SU-DHL-6 (cell line): ENCODE measurements around the gene STX18.

Experiments
- EZH2phosphoT487 ChIP-seq: fragments of 200-600 bp; sonication (generic), shearing (Covaris generic); conservative IDR thresholded peaks from 2 replicates; pipeline ENCODE4 v1.6.1; 2018; ENCODE audit warnings: mild to moderate bottlenecking, antibody characterized with exemption, low read length, moderate library complexity, mixed read lengths
- TF ChIP-seq, protein P1 (sequence below): fragments of 200-600 bp; sonication (generic); IDR thresholded peaks from one replicate; pipeline ENCODE4 v1.5.1; 2017; ENCODE audit warnings: antibody characterized with exemption, mild to moderate bottlenecking, low read length, moderate library complexity; ENCODE audit not compliant: insufficient read depth, poor library complexity, severe bottlenecking

DNA sequence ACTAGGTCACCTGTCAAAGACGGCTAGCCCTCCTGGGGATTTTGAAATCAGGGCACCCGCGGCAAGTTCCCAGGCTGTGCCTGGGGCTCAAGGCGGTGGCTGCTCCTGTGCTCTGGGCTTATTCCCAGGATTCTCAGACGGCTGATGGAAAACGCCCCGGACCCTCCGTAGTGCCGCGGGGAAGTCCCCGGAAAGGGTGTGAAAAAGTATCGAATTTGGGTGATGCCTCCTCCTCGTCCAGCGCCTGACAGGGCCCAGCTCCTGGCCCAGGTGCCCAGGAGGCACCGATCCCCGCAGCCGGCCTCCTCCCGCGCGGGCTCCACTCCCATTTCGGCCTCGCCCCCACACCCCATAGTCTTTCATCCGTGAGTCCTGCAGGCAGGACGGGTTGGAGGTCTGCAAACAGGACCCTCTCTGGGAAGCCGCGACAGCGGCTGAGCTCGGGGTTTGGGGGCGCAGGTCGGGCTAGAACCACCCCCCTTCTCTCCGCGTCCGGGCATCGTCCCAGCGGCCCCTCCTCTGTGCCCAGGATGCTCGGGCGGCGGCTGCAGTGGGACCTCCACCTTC, 156.0 kb downstream of the STX18 start:
- TF ChIP-seq, protein P1, sequence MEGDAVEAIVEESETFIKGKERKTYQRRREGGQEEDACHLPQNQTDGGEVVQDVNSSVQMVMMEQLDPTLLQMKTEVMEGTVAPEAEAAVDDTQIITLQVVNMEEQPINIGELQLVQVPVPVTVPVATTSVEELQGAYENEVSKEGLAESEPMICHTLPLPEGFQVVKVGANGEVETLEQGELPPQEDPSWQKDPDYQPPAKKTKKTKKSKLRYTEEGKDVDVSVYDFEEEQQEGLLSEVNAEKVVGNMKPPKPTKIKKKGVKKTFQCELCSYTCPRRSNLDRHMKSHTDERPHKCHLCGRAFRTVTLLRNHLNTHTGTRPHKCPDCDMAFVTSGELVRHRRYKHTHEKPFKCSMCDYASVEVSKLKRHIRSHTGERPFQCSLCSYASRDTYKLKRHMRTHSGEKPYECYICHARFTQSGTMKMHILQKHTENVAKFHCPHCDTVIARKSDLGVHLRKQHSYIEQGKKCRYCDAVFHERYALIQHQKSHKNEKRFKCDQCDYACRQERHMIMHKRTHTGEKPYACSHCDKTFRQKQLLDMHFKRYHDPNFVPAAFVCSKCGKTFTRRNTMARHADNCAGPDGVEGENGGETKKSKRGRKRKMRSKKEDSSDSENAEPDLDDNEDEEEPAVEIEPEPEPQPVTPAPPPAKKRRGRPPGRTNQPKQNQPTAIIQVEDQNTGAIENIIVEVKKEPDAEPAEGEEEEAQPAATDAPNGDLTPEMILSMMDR = no peak
- no peak for TF ChIP-seq EZH2phosphoT487
